Activated T-helper 2 cell treated with anti-CD3 and anti-CD28 coated beads, Interferon-gamma antibody, Interleukin-2, Interleukin-4, amounts not matched to agents 10 μg/mL and 5 μg/mL and 100 μg/mL, durations not matched to agents 14 hours and 24 hours and 36 hours (primary cell): ENCODE data around the gene SMIM1. TPM values are rescaled to one million over a fixed set of nuclear protein-coding genes. Genes with fewer than 3 reads are reported as not detected.

Experiments
- DNase-seq: peaks from one replicate; pipeline ENCODE4 v3.0.0; 2021; ENCODE audit warnings: low spot score
- H3K27ac Mint-ChIP-seq: one replicate; pipeline ENCODE4 v1.8.0; 2021; ENCODE audit warnings: mixed read lengths
- H3K27me3 Mint-ChIP-seq: one replicate; pipeline ENCODE4 v1.8.0; 2021; ENCODE audit warnings: low read depth, mixed read lengths
- H3K36me3 Mint-ChIP-seq: one replicate; pipeline ENCODE4 v1.8.0; 2021; ENCODE audit warnings: low read depth, mixed read lengths
- H3K4me1 Mint-ChIP-seq: one replicate; pipeline ENCODE4 v1.8.0; 2021; ENCODE audit warnings: low read depth, mixed read lengths
- H3K4me3 Mint-ChIP-seq: one replicate; pipeline ENCODE4 v1.8.0; 2021; ENCODE audit warnings: low read depth, mild to moderate bottlenecking, moderate library complexity, mixed read lengths
- H3K9me3 Mint-ChIP-seq: one replicate; pipeline ENCODE4 v1.8.0; 2021; ENCODE audit warnings: mixed read lengths
- intact Hi-C: fragments of 100-400 bp; cut with micrococcal nuclease; formaldehyde crosslinking; loops from one replicate; pipeline ENCODE4 v1.15.1; 2023
- total RNA-seq: library from RNA; stranded (reverse); gene quantifications from 2 replicates; pipeline ENCODE4 v1.2.3, GENCODE V29; 2022

SMIM1 gene
- total RNA-seq, 1 donor from 2014 or later: 2.3 TPM

DNA sequence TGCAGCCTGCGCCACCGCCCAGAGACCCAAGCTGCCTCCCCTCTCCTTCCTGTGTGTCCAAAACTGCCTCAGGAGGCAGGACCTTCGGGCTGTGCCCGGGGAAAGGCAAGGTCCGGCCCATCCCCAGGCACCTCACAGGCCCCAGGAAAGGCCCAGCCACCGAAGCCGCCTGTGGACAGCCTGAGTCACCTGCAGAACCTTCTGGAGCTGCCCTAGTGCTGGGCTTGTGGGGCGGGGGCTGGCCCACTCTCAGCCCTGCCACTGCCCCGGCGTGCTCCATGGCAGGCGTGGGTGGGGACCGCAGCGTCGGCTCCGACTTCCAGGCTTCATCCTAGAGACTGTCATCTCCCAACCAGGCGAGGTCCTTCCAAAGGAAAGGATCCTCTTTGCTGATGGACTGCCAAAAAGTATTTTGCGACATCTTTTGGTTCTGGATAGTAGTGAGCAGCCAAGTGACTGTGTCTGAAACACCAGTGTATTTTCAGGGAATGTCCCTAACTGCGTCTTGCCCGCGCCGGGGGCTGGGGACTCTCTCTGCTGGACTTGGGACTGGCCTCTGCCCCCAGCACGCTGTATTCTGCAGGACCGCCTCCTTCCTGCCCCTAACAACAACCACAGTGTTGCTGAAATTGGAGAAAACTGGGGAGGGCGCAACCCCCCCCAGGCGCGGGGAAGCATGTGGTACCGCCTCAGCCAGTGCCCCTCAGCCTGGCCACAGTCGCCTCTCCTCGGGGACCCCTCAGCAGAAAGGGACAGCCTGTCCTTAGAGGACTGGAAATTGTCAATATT is 39.3 kb upstream of the SMIM1 start:
- H3K27ac Mint-ChIP-seq: no peak overlapping the region
- DNase-seq: no peak
- no peaks in the 10 kb centered on the region for H3K9me3 Mint-ChIP-seq
- H3K27me3 Mint-ChIP-seq: no peaks in the 10 kb centered on the region
- intact Hi-C loops: no loop called here
- no peaks in the 10 kb centered on the region for H3K4me1 Mint-ChIP-seq
- H3K4me3 Mint-ChIP-seq: no peak overlapping the region
- no peaks in the 10 kb centered on the region for H3K36me3 Mint-ChIP-seq

DNA sequence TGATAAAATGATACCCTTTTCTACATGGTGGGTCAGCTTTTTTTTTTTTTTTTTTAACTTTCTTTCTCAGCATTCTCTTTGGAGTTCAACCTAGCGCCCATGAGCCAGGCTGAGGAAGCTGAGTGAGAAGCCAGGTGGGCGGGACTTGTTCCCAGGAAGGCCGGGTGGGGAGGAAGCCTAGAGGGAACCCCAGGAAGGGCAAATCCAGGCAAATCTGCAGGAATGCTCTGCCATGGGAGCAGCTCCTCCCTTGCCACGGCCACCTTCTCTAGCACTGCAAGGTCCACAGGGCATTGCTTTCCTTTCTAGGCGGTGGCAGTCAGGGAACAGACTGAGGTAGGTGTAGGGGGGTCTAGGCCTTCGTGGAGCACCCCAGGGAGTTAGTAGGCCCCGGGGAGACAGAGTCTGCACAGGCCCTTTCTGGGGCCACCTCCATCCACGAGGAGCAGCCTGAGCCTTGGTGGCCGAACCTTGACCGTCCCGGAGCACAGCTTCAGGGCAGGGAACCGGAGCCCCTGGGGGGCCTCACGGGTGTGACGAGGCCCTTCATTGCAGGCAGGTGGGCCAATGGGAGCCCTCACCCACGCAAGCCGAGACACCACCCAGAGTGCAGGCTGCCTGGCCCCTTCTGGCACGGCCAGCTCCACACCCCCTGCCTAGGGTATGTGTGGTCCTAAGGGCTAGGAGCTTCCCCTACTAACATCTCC is 38.5 kb upstream of the SMIM1 start:
- Mint-ChIP-seq H3K27me3 (no peaks in the 10 kb centered on the region), H3K36me3 (no peaks in the 10 kb centered on the region), H3K4me3 (no peak overlapping the region), H3K4me1 (no peaks in the 10 kb centered on the region), H3K27ac (no peak overlapping the region), H3K9me3 (no peaks in the 10 kb centered on the region)
- no peak for DNase-seq
- intact Hi-C loops: no loop called here

- H3K27me3 Mint-ChIP-seq: no peaks in the 10 kb centered on the region
- no peak overlapping the region for H3K4me3 Mint-ChIP-seq
- no peaks in the 10 kb centered on the region for H3K9me3 Mint-ChIP-seq
- H3K4me1 Mint-ChIP-seq: no peaks in the 10 kb centered on the region
- intact Hi-C loops: no loop called here
- DNase-seq: no peak
- H3K27ac Mint-ChIP-seq: no peak overlapping the region
- H3K36me3 Mint-ChIP-seq: no peaks in the 10 kb centered on the region
Measured at GRCh38 chr1:3734602-3735001, 37.9 kb upstream of the SMIM1 start.

DNA sequence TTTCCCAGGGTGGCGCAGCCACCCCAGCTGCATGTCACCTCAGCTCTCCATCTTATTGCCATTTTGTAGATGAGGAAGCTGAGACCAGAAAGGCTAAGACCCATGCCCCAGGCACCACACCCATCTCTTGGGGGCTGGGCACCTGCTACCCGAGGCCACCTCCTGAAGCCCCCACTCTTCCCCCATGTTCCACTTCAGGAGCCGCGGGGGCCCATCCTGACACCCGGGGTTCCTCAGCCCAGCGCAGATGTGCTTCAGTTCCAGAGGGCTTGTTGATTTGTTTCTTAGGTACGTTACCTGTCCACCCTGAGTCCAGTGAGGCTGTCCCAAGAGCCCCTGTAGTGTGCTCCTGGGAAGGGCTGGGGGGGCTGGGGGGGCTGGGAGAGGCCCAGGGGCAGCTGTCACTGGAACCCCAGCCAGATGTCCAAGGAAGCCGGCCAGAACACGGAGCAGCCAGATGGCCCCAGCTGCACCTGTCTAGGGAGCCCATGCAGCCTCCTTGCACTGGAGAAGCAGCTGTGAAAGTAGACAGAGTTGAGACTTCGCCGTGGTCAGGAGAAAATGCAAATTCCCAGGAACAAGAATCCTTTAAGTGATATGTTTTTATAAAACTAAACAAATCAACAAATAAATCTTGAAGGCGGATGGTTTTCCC is 37.4 kb upstream of the SMIM1 start:
- no peak overlapping the region for H3K4me3 Mint-ChIP-seq
- H3K27ac Mint-ChIP-seq: no peak overlapping the region
- H3K4me1 Mint-ChIP-seq: no peaks in the 10 kb centered on the region
- intact Hi-C loops: no loop called here
- H3K27me3 Mint-ChIP-seq: no peaks in the 10 kb centered on the region
- H3K36me3 Mint-ChIP-seq: no peaks in the 10 kb centered on the region
- no peaks in the 10 kb centered on the region for H3K9me3 Mint-ChIP-seq
- DNase-seq: no peak

DNA sequence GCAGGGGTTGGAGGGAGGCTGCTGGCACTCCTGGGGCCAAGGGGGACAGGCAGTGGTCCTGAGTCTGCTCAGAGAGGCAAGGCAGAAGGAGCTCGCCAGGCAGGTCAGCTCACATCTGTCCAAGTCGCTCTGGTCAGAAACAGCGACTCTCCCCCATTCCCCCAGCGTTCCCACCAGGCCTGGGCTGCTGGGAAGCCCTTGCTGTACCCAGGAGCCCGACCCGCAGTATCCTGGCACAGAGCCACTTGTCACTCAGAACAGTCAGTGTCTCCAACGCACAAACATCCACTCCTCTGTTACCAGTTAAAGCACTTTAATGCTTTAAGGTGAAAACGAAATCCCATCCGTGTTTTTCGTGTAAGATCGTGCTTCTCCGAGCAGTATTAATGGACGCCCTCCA is 36.9 kb upstream of the SMIM1 start:
- Mint-ChIP-seq H3K27ac (no peak overlapping the region), H3K4me1 (no peaks in the 10 kb centered on the region)

GRCh38 chr1:3736131-3736561 is 36.4 kb upstream of the SMIM1 start:
- intact Hi-C loops: no loop called here
- Mint-ChIP-seq H3K9me3 (no peaks in the 10 kb centered on the region), H3K4me1 (no peaks in the 10 kb centered on the region), H3K27ac (no peak overlapping the region), H3K36me3 (no peaks in the 10 kb centered on the region), H3K4me3 (no peak overlapping the region), H3K27me3 (no peaks in the 10 kb centered on the region)
- DNase-seq: no peak

More for the DNA sequence above, 36.9 kb upstream of the SMIM1 start:
- H3K9me3 Mint-ChIP-seq: no peaks in the 10 kb centered on the region
- H3K36me3 Mint-ChIP-seq: no peaks in the 10 kb centered on the region
- DNase-seq: no peak
- no peaks in the 10 kb centered on the region for H3K27me3 Mint-ChIP-seq
- H3K4me3 Mint-ChIP-seq: no peak overlapping the region
- intact Hi-C loops: no loop called here

- H3K36me3 Mint-ChIP-seq: no peaks in the 10 kb centered on the region
- H3K4me1 Mint-ChIP-seq: no peaks in the 10 kb centered on the region
- H3K9me3 Mint-ChIP-seq: no peaks in the 10 kb centered on the region
- intact Hi-C loops: no loop called here
- no peak overlapping the region for H3K27ac Mint-ChIP-seq
- no peak for DNase-seq
- no peak overlapping the region for H3K4me3 Mint-ChIP-seq
- H3K27me3 Mint-ChIP-seq: no peaks in the 10 kb centered on the region
Measured at GRCh38 chr1:3736708-3737107, 35.8 kb upstream of the SMIM1 start.

GRCh38 chr1:3738943-3739342 is 33.6 kb upstream of the SMIM1 start:
- Mint-ChIP-seq H3K9me3 (no peaks in the 10 kb centered on the region), H3K4me1 (no peaks in the 10 kb centered on the region), H3K36me3 (no peaks in the 10 kb centered on the region), H3K27me3 (no peaks in the 10 kb centered on the region), H3K4me3 (no peak overlapping the region), H3K27ac (no peak overlapping the region)
- DNase-seq: no peak
- intact Hi-C loops: no loop called here

- no peak for DNase-seq
- H3K27ac Mint-ChIP-seq: no peak overlapping the region
Measured at GRCh38 chr1:3740042-3740441, 32.5 kb upstream of the SMIM1 start.

GRCh38 chr1:3740752-3741151 is 31.8 kb upstream of the SMIM1 start:
- H3K9me3 Mint-ChIP-seq: no peaks in the 10 kb centered on the region
- intact Hi-C loops: no loop called here
- no peak overlapping the region for H3K4me3 Mint-ChIP-seq
- no peak for DNase-seq
- H3K27ac Mint-ChIP-seq: no peak overlapping the region
- H3K36me3 Mint-ChIP-seq: no peaks in the 10 kb centered on the region
- H3K4me1 Mint-ChIP-seq: peaks cover 10% of the 10 kb centered on the region
- H3K27me3 Mint-ChIP-seq: no peaks in the 10 kb centered on the region

More at GRCh38 chr1:3740042-3740441, 32.5 kb upstream of the SMIM1 start:
- no peaks in the 10 kb centered on the region for H3K27me3 Mint-ChIP-seq
- no peaks in the 10 kb centered on the region for H3K9me3 Mint-ChIP-seq
- intact Hi-C loops: no loop called here
- no peak overlapping the region for H3K4me3 Mint-ChIP-seq
- H3K4me1 Mint-ChIP-seq: peaks cover 3% of the 10 kb centered on the region
- no peaks in the 10 kb centered on the region for H3K36me3 Mint-ChIP-seq

- H3K27ac Mint-ChIP-seq: no peak overlapping the region
- H3K4me3 Mint-ChIP-seq: no peak overlapping the region
- H3K36me3 Mint-ChIP-seq: no peaks in the 10 kb centered on the region
- no peaks in the 10 kb centered on the region for H3K9me3 Mint-ChIP-seq
- H3K4me1 Mint-ChIP-seq: peaks cover 13% of the 10 kb centered on the region
- H3K27me3 Mint-ChIP-seq: no peaks in the 10 kb centered on the region
- intact Hi-C loops: no loop called here
- DNase-seq: no peak
Measured at GRCh38 chr1:3741566-3742438, 30.7 kb upstream of the SMIM1 start.

DNA sequence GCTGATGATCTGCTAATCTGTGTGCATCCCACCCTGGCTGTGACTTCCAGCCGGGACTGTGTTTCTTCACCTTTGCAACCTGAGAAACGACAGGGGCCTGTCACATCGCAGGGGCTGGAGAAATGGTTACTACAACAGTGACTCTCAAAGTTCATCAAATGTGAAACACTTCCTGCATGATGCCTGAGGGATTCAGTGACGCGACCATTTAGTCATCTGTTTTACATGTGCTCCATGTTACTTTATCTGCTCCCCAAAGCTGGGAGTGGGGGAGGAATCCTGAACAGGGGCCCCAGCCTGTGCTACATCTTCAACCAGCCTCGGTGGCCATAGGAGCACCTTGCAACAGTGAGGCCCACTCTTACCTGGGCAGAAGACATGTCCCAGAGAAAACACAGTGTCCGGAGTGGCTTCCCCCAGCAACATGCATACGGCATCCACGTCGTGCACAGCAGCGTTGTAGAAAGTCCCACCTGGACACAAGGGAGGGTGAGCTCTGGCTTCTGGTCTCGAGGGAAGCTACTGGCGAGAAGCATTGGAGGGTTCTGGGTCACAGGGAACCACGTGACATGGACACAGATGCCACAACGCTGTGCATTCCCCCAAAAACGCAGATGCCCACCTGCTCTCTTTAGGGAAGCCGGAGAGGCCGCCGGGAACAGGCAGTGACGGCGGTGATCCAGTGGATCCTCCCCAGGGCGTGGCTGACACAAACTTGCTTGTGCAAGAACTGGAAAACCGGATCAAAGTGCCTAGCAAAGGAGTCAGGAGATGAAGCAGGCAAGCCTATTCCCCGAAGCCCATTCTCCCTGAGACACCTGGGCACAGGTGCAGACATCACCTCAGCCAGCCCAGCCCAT is 29.9 kb upstream of the SMIM1 start:
- Mint-ChIP-seq H3K4me1 (peaks cover 14% of the 10 kb centered on the region), H3K4me3 (no peak overlapping the region), H3K36me3 (no peaks in the 10 kb centered on the region), H3K27ac (no peak overlapping the region), H3K27me3 (no peaks in the 10 kb centered on the region), H3K9me3 (no peaks in the 10 kb centered on the region)
- DNase-seq: no peak
- intact Hi-C loops: no loop called here
